CD14-positive monocyte (primary cell): ENCODE data around the gene SKIDA1. TPM values are rescaled to one million over a fixed set of nuclear protein-coding genes. Genes with fewer than 3 reads are reported as not detected.
A peak's percentile ranks its signal among the peaks of the same experiment; 100 is the strongest.

Experiments
- DNase-seq, 3 donors: peaks; one replicate each; pipeline ENCODE4 v3.0.0-alpha.2; 2011 to 2022
- H2AFZ ChIP-seq: 2 replicates; pipeline ENCODE4 v1.6.0; 2012; ENCODE audit warnings: mild to moderate bottlenecking, low read depth, low read length, inconsistent platforms; ENCODE audit not compliant: insufficient read depth, poor library complexity, severe bottlenecking
- H3K27ac ChIP-seq, 2 donors: 1 replicate in 1 of 2; 2 replicates in 1 of 2; pipeline ENCODE4 v1.5.1; 2012 to 2013; ENCODE audit warnings: low read length in 2 of 2, control low read depth in 1 of 2, inconsistent platforms in 1 of 2, low read depth in 1 of 2, mild to moderate bottlenecking in 1 of 2
- H3K27me3 ChIP-seq, 2 donors: one replicate each; pipeline versions ENCODE4 v1.6.0 to v1.6.1; 2011 to 2013; ENCODE audit warnings: low read length in 2 of 2; ENCODE audit not compliant: control insufficient read depth in 2 of 2, insufficient read depth in 2 of 2
- H3K36me3 ChIP-seq, 2 donors: replicated peaks in 1 of 2; 1 replicate in 1 of 2; 2 replicates in 1 of 2; pipeline versions ENCODE4 v1.5.1 to v1.6.1; 2012 to 2013; ENCODE audit warnings: low read length in 2 of 2, control low read depth in 1 of 2, inconsistent platforms in 1 of 2, mild to moderate bottlenecking in 1 of 2; ENCODE audit not compliant: insufficient read depth in 2 of 2, control insufficient read depth in 1 of 2
- H3K4me1 ChIP-seq, 2 donors: 1 replicate in 1 of 2; 2 replicates in 1 of 2; pipeline versions ENCODE4 v1.5.1 to v1.6.1; 2012 to 2013; ENCODE audit warnings: low read length in 2 of 2, control low read depth in 1 of 2, inconsistent platforms in 1 of 2, mild to moderate bottlenecking in 1 of 2, moderate library complexity in 1 of 2; ENCODE audit not compliant: insufficient read depth in 2 of 2, control insufficient read depth in 1 of 2
- H3K4me2 ChIP-seq: replicated peaks from 2 replicates; pipeline ENCODE3; 2012; ENCODE audit warnings: low read length, moderate library complexity, mild to moderate bottlenecking; ENCODE audit not compliant: poor library complexity, severe bottlenecking; ENCODE audit errors: extremely low read depth
- H3K4me3 ChIP-seq, 3 experiments: fragments of 200-600 bp in 1 of 3; sonication (generic) in 1 of 3; replicated peaks in 1 of 3; 1 replicate in 2 of 3; 2 replicates in 1 of 3; pipeline ENCODE4 v1.5.1; 2011 to 2013; ENCODE audit warnings: low read length in 3 of 3, mild to moderate bottlenecking in 3 of 3, control low read depth in 2 of 3, low read depth in 2 of 3, inconsistent platforms in 1 of 3, moderate library complexity in 1 of 3
- H3K79me2 ChIP-seq: 2 replicates; pipeline ENCODE4 v1.6.0; 2012; ENCODE audit warnings: mild to moderate bottlenecking, control low read depth, inconsistent platforms, low read length, moderate library complexity; ENCODE audit not compliant: insufficient read depth
- H3K9ac ChIP-seq: 2 replicates; pipeline ENCODE4 v1.6.0; 2017; ENCODE audit warnings: low read length, mild to moderate bottlenecking; ENCODE audit not compliant: insufficient read depth, poor library complexity, severe bottlenecking
- H3K9me3 ChIP-seq, 2 donors: replicated peaks in 1 of 2; 1 replicate in 1 of 2; 2 replicates in 1 of 2; pipeline versions ENCODE4 v1.5.1 to v1.6.1; 2012 to 2013; ENCODE audit warnings: low read length in 2 of 2, control low read depth in 1 of 2; ENCODE audit not compliant: control insufficient read depth in 1 of 2, insufficient read depth in 1 of 2
- H4K20me1 ChIP-seq: 2 replicates; pipeline ENCODE4 v1.6.0; 2012; ENCODE audit warnings: mild to moderate bottlenecking, low read length, control low read depth, moderate library complexity; ENCODE audit not compliant: insufficient read depth
- H3K27ac Mint-ChIP-seq, 7 donors: one replicate each; pipeline ENCODE4 v1.8.0; 2020; ENCODE audit warnings: mild to moderate bottlenecking in 7 of 7, mixed read lengths in 7 of 7, moderate library complexity in 6 of 7, inconsistent platforms in 2 of 7
- H3K27me3 Mint-ChIP-seq, 3 donors: one replicate each; pipeline ENCODE4 v1.8.0; 2021 to 2022; ENCODE audit warnings: low read depth in 3 of 3, mild to moderate bottlenecking in 3 of 3, mixed read lengths in 3 of 3, moderate library complexity in 3 of 3, inconsistent platforms in 1 of 3
- H3K36me3 Mint-ChIP-seq, 2 donors: one replicate each; pipeline ENCODE4 v1.8.0; 2020; ENCODE audit warnings: mixed read lengths in 2 of 2, inconsistent platforms in 1 of 2, mild to moderate bottlenecking in 1 of 2
- H3K4me1 Mint-ChIP-seq: one replicate; pipeline ENCODE4 v1.8.0; 2020; ENCODE audit warnings: mild to moderate bottlenecking, mixed read lengths
- H3K4me3 Mint-ChIP-seq, 2 donors: one replicate each; pipeline ENCODE4 v1.8.0; 2020; ENCODE audit warnings: mild to moderate bottlenecking in 2 of 2, mixed read lengths in 2 of 2, moderate library complexity in 1 of 2
- H3K9me3 Mint-ChIP-seq, 7 donors: one replicate each; pipeline ENCODE4 v1.8.0; 2020 to 2022; ENCODE audit warnings: mixed read lengths in 7 of 7, mild to moderate bottlenecking in 6 of 7, moderate library complexity in 6 of 7, inconsistent platforms in 2 of 7
- WGBS: methylation state at CpG from one replicate; pipeline ENCODE4 v1.1.5; 2013; ENCODE audit warnings: missing lambda C conversion rate; ENCODE audit not compliant: insufficient coverage; 5-methylcytosine and 5-hydroxymethylcytosine counted together
- intact Hi-C, 2 donors: fragments of 100-400 bp; cut with micrococcal nuclease; formaldehyde crosslinking; loops; one replicate each; pipeline versions ENCODE4 v1.15.0 to v1.15.1; 2023
- polyA plus RNA-seq, 3 donors: library from polyadenylated mRNA; depleted of rRNA in 1 of 3; unstranded in 2 of 3; stranded (reverse) in 1 of 3; fragments of 300-500 nt in 2 of 3; fragments of >200 nt in 1 of 3; fragmentation: Illumina TruSeq in 2 of 3; gene quantifications; 1 replicate in 2 of 3; 2 replicates in 1 of 3; pipeline ENCODE4 v1.2.3, GENCODE V29; 2012 to 2021
- TF ChIP-seq, protein P1 (sequence below): fragments of 200-600 bp; IDR thresholded peaks from one replicate; pipeline ENCODE4 v1.8.0; 2022; ENCODE audit warnings: antibody characterized with exemption, mild to moderate bottlenecking

The SKIDA1 gene
- polyA plus RNA-seq, 3 donors, result 0.04 to 0.15 TPM; not detected in 1

GRCh38 chr10:21520949-21521348 is 4.5 kb downstream of the SKIDA1 start:
- DNase-seq, result no peak
- Histone ChIP-seq H3K79me2 (no peaks in the 10 kb centered on the region), H3K9ac (no peak overlapping the region), H3K27ac (no peak overlapping the region), H3K4me3 (no peak overlapping the region), H3K27me3 (peaks cover 35 to 40% of the 10 kb centered on the region in 2 donors), H3K36me3 (no peaks in the 10 kb centered on the region), H3K4me1 (peaks cover 40 to 54% of the 10 kb centered on the region in 2 donors), H2AFZ (no peak overlapping the region), H3K9me3 (peaks cover 4 to 7% of the 10 kb centered on the region in 2 donors), H4K20me1 (no peaks in the 10 kb centered on the region), H3K4me2 (no peak overlapping the region)
- Mint-ChIP-seq H3K9me3 (peaks cover 0 to 15% (median 11%) of the 10 kb centered on the region in 7 donors), H3K27me3 (peaks cover 38 to 53% (median 41%) of the 10 kb centered on the region in 3 donors), H3K4me1 (peaks cover 49% of the 10 kb centered on the region), H3K36me3 (peaks cover 10 to 16% of the 10 kb centered on the region in 2 donors), H3K27ac (no peak overlapping the region), H3K4me3 (no peak overlapping the region)
- intact Hi-C loops, result no loop called here
- TF ChIP-seq, protein P1, sequence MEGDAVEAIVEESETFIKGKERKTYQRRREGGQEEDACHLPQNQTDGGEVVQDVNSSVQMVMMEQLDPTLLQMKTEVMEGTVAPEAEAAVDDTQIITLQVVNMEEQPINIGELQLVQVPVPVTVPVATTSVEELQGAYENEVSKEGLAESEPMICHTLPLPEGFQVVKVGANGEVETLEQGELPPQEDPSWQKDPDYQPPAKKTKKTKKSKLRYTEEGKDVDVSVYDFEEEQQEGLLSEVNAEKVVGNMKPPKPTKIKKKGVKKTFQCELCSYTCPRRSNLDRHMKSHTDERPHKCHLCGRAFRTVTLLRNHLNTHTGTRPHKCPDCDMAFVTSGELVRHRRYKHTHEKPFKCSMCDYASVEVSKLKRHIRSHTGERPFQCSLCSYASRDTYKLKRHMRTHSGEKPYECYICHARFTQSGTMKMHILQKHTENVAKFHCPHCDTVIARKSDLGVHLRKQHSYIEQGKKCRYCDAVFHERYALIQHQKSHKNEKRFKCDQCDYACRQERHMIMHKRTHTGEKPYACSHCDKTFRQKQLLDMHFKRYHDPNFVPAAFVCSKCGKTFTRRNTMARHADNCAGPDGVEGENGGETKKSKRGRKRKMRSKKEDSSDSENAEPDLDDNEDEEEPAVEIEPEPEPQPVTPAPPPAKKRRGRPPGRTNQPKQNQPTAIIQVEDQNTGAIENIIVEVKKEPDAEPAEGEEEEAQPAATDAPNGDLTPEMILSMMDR, result no peak
- WGBS, result no CpG with 5 or more reads among the region's 8 CpGs

GRCh38 chr10:21520509-21520908 is 5.0 kb downstream of the SKIDA1 start:
- peaks cover 10 to 20% of the 10 kb centered on the region in 2 donors for H3K36me3 Mint-ChIP-seq
- H3K9ac ChIP-seq, result no peak overlapping the region
- H3K27me3 ChIP-seq, result peaks cover 40 to 45% of the 10 kb centered on the region in 2 donors
- H2AFZ ChIP-seq, result no peak overlapping the region
- intact Hi-C loops, result no loop called here
- H3K9me3 Mint-ChIP-seq, result peaks cover 0 to 15% (median 11%) of the 10 kb centered on the region in 7 donors
- peak overlapping the region; percentile 91 for H3K4me2 ChIP-seq
- peaks cover 41 to 52% of the 10 kb centered on the region in 2 donors for H3K4me1 ChIP-seq
- H3K4me3 Mint-ChIP-seq, result peak overlapping the region in 1 of 2 donors; percentile 71
- no peaks in the 10 kb centered on the region for H3K79me2 ChIP-seq
- no peaks in the 10 kb centered on the region for H4K20me1 ChIP-seq
- no peak for DNase-seq
- peaks cover 51% of the 10 kb centered on the region for H3K4me1 Mint-ChIP-seq
- peaks cover 4 to 11% of the 10 kb centered on the region in 2 donors for H3K9me3 ChIP-seq
- H3K36me3 ChIP-seq, result no peaks in the 10 kb centered on the region
- H3K27ac ChIP-seq, result no peak overlapping the region
- TF ChIP-seq, protein P1, result no peak
- H3K4me3 ChIP-seq, result no peak overlapping the region
- no peak overlapping the region for H3K27ac Mint-ChIP-seq
- peaks cover 42 to 58% (median 45%) of the 10 kb centered on the region in 3 donors for H3K27me3 Mint-ChIP-seq
